ENCODE data around the gene PAPOLB.

The PAPOLB gene

DNA sequence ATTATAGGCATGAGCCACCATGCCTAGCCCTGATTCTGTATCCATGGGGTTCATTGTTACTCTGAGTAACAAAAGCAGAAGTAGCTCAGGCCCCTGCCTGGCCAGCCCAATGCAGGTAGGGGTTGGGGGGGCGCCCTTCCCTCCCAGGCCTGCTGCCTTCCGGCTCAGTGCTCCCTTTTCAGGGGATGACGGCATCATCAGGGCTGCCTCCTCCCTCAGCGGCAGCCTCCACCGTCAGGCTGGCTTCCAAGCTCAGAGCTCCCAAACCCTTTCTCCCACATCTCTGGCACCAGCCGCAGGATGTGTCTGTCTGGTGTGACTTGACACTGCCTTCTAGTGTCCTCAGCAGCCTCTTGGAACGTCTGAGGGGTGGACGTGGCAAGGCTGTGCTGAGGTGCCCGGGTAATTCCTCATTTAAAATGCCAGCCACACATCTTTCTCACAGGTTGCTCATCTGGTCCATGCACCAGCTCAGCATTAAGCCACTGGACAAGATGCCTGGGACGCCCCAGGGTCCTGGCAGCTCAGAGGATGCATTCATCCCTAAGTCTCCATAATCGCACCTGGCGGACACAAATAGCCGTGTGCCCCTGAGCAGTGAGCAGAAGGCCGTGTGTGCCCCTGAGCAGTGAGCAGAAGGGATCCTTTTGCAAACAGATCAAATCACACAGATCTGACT lies 38.2 kb downstream of the PAPOLB start:
- DNase-seq (ENCODE audit: low read depth): no peak

DNA sequence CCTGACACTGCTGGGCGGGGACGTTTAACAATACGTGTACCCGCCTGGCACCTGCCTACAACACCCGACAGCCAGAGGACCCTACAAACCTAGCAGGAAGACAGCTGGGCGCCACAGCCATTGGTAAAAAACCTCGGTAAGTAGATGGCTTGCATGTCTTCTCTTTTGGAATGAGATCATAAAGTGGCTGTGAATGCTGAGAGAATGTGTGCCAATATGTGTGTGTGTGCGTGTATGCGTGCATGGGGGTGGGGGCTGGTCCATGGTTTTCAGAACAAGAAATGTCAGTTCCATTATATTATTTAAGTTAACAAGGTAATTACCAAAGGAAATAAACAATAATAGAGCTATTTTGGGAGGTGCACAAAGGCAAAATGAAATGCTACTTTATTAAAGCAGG lies 39.2 kb downstream of the PAPOLB start:
- DNase-seq (ENCODE audit: low read depth): no peak

DNA sequence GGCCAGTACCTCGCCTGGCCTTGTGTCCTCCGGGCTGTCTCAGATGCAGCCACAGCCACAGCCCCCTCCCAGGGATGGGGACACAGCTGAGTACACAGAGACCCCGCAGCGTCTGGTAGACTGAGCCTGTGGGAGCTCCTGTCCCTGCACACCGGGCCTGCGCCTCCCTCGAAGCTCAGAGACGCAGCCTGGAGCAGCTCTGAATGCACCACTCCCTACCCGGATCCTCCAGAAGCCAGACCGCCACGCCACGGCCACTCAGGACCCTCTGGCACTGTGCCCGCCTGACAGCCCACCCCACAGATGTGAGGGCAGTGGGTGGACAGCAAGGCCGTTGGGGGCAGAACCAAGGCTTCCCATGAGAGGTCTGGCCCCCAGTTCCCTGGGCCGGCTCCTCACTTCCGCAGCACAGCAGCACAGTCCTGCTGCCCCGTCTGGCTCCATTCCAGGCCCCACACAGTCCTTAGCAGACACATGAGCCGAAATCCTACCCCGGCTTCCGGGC lies 40.8 kb downstream of the PAPOLB start:
- no peak for DNase-seq (ENCODE audit: low read depth)

DNA sequence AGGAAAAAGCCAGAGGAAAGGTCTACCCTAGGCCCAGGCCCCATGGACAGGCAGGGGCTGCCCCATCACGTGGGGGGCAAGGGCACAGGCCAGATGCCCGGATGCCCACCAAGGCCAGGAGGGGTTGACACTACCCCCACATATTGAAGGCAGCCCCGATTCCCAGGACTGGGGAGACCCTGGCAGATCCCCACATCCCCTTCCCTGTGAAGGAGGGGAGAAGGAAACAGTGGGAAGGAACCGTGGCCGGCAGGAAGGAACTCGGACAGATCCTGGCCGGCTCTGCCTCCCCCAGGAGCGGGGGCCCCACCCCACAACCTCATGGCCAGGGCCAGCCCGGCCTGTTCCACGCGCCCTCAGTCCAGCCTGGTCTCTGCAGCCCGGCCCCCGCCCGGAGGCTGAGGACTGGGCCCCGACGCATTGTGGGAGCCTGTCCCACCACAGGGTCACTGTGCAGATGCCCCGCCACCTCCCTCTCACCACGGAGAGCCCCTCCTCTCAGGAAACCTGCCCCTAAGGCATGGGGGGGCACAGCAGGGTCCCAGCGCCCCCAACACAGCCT lies 41.3 kb downstream of the PAPOLB start:
- no peak for DNase-seq (ENCODE audit: low read depth)

DNA sequence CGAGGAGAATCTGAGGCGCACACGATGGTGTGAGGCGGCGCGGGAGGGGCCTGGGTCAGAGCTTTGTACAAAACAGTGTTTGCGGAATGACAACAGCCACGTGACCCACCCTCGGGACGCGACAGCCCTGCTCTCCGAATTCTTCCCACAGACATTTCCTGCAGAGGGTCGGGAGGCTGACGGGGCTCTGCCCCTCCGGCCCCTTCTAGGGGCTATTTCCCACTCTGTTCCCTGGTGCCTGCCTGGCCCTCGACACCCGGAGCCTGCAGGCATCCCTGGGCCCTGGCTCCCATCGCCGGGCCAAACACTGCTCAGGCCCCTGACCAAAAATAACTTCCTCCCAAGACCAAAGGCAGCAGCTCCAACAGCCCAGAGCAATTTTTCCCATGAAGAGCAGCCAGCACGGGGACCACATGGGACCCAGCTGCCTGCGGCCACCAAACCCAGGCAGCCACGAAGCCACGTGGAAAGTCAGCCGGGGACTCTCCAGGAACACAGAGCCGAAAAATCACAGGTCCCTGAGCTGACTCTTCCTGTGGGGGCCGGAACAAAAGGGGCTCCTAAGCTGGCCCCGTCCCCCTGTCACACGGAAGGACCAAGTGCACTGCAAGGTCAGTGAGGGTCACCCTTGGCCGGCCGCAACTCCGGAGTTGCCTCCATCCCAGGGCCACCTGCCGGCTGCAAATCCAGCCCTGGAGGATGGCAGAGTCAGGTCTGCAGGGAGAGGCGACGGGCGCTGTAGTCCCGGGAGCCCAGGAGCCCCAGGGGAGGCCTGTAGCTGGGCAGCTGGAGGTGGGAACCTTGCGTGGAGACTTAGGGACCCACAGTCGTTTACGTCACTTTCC lies 42.0 kb downstream of the PAPOLB start:
- DNase-seq (ENCODE audit: low read depth): no peak

DNA sequence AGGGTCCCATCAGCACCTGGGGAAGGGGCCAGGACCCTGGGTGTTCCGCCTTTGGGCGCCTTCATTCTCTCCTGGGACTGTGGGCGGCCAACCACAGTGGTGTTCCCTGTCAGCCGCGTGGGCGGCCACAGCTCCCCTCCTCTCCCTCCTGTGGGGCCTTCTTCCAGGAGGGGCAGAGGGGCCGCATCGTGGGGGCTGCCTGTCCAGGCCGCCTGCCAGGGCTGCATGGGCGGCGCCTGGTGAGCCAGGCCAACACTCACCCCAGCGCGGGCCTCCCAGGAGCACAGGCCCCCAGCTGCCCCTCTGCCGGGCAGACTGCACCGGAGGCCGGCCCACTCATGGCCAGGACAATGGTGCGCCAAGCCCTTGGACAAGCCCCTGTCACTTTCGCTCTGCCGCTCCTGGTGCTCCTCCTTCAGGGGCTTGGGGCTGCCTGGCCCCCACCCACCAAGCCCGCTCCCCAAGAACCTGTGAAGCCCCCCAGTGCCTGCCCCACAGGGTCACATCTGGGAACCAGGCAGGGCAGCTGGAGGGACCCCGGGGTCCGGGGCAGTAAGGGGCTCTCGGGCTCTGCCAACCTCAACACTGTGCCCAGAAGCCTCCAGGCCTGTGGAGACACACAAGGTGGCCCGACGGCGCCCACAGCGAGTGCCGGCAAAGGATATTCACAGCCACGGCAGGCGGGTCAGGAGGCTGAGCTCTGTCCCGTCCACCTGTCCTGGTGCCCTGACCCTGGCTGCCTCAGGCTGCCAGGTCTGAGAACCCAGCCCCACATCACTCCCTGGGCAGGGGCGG lies 43.6 kb downstream of the PAPOLB start:
- DNase-seq (ENCODE audit: low read depth): no peak

DNA sequence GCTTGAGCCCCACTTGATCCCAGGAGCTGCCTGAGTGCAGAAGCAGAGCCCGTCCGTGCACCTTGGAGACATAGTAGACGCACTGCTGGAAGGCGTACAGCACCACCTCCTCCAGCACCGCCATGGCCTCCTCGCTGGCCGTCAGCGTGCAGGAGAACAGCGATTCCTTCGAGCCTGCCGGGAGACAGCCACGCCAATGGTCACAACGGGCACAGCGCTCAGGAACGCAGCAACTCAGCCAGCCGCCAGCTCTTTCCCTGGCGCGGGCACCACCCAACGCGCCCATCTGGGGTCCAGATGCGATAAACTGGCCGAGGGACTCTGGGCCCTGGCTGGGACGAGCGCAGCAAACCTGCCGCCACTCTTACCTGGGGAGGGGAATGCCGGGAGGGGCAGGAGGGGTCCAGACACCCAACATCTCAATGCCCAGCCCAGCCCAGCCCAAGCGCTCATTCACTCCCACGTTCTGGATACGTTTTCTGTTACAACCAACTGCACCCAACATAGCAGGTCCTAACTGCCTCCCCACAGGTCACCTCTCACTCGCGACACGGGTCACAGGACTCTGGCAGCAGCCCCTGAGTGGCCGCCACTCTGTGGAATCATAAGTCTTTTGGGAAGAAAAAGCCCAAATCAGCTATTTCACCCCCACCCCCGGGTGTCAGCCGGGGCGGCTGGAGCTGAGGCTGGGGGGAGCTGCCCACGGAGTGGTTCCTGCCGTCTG lies 44.5 kb downstream of the PAPOLB start:
- DNase-seq (ENCODE audit: low read depth): no peak

DNA sequence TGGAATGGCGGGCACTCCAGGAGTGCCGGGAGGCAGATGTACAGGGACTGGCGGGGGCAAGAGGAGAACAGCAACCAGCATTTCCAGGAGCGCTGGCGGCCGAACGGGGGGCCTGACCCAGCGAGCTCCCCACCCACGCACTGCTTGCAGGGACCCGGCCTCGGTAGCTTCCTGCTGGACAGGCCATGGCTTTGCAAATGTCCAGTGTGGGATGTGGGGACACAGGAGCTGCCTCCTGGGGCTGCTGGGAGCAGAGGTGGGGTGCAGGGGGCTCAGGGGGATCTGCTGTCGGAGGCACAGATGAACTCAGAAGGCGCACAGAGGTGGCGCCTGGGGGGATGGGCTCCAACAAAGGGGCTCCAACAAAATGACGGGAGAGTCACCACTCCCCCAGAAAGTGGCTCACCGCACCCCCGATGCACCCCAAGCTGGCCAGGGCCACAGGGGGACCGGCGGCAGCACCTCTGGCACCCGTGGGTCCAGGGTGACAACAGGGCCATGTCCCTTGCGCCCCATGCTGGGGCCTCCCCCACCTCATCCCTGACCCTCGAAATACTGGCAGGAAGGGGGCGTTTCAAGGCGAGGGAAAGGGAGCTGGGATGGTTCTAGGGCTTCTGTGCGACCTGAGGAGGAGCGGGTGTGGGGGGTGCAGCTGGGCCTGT lies 45.3 kb downstream of the PAPOLB start:
- no peak for DNase-seq (ENCODE audit: low read depth)

DNA sequence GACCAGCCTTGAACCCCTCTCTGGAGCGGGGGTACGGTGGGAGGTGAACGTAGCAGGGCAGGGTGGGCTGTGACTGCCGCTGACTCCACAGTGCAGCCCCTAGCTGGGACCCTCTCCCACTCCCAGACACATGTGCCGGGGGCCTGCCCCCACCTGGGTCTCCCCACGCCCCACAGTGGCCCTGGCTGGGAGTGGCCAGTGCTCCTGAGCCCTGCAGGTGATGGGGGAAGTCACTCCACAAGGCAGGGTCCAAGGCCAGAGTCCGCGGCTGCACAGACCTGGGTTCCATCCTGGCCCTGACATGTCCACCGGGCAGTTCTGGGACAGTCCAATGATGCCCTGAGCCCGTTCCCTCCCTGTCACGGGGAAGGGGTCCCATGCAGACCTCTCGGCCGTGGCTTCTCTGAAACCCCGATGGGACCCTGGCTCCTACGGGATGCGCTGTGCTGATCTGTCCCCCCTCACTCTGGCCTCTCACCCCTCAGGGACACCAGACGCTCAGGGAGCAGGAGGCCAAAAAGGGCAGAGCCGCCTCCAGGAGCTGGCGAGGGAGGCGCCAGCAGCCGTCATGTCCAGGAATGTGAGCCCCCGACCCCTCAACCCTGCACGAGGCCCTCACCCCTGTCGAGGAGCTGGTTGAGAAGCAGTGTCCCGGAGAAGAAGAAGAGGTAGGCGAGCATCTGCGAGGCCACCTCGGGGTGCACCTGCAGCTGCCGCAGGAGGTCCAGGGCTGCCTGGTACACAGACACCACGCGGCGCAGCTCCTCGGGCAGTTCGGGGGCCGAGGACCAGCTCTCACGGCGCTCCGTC lies 46.0 kb downstream of the PAPOLB start:
- DNase-seq (ENCODE audit: low read depth): no peak

DNA sequence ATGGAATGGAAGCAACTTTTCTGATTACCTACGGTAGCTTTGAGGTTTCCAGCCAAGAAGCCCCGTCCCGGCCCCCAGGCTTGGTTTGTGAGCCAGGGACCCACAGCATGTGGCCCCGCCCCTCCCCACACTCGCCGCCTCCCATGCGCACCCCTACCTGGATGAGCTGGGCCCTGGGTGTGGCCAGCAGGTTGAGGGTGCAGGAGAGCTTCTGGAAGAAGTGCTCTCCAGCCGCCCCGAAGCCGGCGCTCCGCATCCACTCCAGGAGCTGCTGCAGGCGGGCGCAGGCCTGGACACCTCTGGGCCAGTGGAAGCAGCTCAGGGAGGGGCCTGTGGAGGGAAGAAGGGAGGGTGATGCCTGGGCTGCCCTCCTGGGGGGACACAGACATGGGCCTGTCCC lies 46.7 kb downstream of the PAPOLB start:
- DNase-seq (ENCODE audit: low read depth): no peak

DNA sequence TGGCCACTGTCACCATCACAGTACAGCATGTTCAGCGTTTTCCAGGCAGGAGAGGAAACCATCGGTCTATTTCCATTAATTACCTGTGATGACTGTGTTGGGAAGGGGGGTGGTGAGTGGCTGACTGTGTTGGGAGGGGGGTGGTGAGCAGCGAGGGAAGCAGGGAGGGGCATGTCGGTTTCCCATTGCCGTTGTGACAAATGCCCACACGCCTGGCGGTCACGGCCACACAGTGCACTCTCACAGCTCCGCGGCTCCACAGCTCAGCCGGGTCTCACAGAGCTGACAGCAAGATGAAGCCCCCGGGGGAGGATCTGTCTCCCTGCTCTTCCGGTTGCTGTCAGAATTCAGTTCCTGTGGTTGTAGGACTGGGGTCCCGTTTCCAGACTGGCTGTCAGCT lies 47.4 kb downstream of the PAPOLB start:
- no peak for DNase-seq (ENCODE audit: low read depth)

DNA sequence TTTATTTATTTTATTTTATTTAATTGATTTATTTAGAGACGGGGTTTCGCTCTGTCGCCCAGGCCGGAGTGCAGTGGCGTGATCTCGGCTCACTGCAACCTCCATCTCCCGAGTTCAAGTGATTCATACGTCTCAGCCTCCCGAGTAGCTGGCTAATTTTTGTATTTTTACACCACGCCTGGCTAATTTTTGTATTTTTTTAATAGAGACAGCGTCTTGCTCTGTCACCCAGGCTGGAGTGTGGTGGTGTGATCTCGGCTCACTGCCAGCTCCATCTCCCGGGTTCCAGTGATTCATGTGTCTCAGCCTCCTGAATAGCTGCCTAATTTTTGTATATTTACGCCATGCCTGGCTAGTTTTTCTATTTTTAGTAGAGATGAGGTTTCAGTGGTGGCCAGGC lies 52.2 kb downstream of the PAPOLB start:
- DNase-seq (ENCODE audit: low read depth): no peak

DNA sequence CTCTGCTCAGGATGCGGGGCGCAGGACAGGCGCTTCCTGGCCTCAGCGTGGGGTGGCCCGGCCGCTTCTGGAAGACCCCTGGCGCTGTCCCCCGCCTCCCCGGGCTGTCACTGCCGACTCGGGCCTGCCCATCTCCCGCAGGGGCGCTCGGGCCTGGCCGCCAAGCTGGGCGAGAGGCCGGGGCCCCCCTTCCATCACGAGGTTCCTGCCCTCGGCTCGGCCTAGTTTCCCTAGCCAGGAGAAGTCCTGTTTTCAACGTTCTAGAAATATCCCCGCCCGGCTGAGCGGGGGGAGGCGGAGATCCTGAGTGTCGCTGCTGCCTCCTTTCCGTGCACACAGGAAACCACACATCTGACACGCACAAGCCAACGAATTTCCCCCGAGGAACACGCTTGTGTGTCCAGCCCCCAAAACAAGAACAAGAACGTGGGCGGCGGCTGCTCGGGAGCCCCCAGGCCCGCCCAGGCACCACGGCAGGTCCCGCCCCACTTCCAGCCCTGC lies 52.7 kb downstream of the PAPOLB start:
- DNase-seq (ENCODE audit: low read depth): no peak

DNA sequence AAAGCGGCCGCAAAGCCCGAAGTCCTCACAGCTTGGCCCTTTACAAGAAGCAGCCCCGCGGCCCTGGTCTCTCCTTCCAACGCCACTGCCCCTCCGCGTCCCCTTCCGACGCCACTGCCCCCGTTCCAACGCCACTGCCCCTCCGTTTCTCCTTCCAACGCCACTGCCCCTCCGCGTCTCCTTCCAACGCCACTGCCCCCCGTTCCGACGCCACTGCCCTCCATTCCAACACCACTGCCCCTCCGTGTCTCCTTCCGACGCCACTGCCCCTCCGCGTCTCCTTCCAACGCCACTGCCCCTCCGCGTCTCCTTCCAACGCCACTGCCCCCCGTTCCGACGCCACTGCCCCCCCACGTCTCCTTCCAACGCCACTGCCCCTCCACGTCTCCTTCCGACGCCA lies 53.3 kb downstream of the PAPOLB start:
- DNase-seq (ENCODE audit: low read depth): no peak

DNA sequence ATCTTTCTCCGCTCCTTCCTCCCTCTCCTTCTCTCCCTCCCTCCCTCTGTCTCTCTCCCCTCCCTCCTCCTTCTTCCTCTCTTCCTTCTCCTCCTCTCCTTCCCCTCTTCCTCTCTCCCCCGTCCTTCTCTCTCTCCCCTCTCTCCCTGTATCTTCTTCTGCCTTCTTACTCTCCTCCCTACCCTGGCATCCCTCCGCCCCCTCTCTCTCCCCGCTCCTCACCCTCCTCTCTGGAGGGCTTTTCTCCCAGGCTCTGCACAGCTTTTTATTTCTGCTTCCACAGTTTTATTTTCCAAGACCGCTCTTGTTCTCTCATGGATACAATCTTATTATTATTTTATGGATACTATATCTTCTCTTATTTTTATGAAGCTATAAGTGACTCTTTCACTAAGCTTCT lies 53.8 kb downstream of the PAPOLB start:
- DNase-seq (ENCODE audit: low read depth): no peak

Measured in T-helper 22 cell (primary cell).